Upper lobe of left lung (tissue), 6 donors: ENCODE data around the gene ATP1B2. TPM values are rescaled to one million over a fixed set of nuclear protein-coding genes. Genes with fewer than 3 reads are reported as not detected.

Experiments used
- ATAC-seq, 2 donors: fragments of 200-7000 bp; cut with Tn5 transposase; one replicate each; pipeline ENCODE4 v1.9.1; 2022; ENCODE audit warnings: mild to moderate bottlenecking in 2 of 2, moderate library complexity in 2 of 2; ENCODE audit not compliant: low FRiP score in 2 of 2
- DNase-seq, 2 donors: peaks; one replicate each; pipeline ENCODE4 v3.0.0-alpha.2; 2019 to 2020
- H3K27ac ChIP-seq, 4 donors: fragments of 200-600 bp; sonication (generic); one replicate each; pipeline ENCODE4 v1.5.1; 2016 to 2019
- H3K27me3 ChIP-seq, 4 donors: fragments of 200-600 bp; sonication (generic); one replicate each; pipeline ENCODE4 v1.5.1; 2017 to 2019
- H3K36me3 ChIP-seq, 4 donors: fragments of 200-600 bp; sonication (generic); one replicate each; pipeline ENCODE4 v1.5.1; 2016 to 2019
- H3K4me1 ChIP-seq, 4 donors: fragments of 200-600 bp; sonication (generic); one replicate each; pipeline ENCODE4 v1.5.1; 2018 to 2019
- H3K4me3 ChIP-seq, 4 donors: fragments of 200-600 bp; sonication (generic); one replicate each; pipeline ENCODE4 v1.5.1; 2017 to 2019; ENCODE audit warnings: mild to moderate bottlenecking in 2 of 4, moderate library complexity in 1 of 4
- H3K9me3 ChIP-seq, 4 donors: fragments of 200-600 bp; sonication (generic); one replicate each; pipeline ENCODE4 v1.5.1; 2018 to 2019
- CTCF ChIP-seq, 6 experiments: fragments of 450-650 bp in 4 of 6; fragments of 200-600 bp in 2 of 6; sonication (generic) in 2 of 6; IDR thresholded peaks; one replicate each; pipeline ENCODE4 v1.5.1; 2016 to 2019; ENCODE audit warnings: antibody characterized with exemption in 6 of 6
- EP300 ChIP-seq, 4 donors: sonication (generic); formaldehyde crosslinking; IDR thresholded peaks; one replicate each; pipeline ENCODE4 v1.5.1; 2017; ENCODE audit warnings: antibody characterized with exemption in 4 of 4, control low read depth in 2 of 4
- POLR2A ChIP-seq, 4 donors: fragments of 450-650 bp; IDR thresholded peaks; one replicate each; pipeline ENCODE4 v1.5.1; 2016 to 2017; ENCODE audit warnings: antibody characterized with exemption in 4 of 4, mild to moderate bottlenecking in 2 of 4
- POLR2AphosphoS5 ChIP-seq, 2 donors: sonication (generic); formaldehyde crosslinking; IDR thresholded peaks; one replicate each; pipeline ENCODE4 v1.5.1; 2017; ENCODE audit warnings: antibody characterized with exemption in 2 of 2
- WGBS, 2 donors: methylation state at CpG; one replicate each; pipeline ENCODE4 v1.1.5; 2017 to 2018; 5-methylcytosine and 5-hydroxymethylcytosine counted together
- total RNA-seq, 6 donors: library from RNA; depleted of rRNA in 4 of 6; stranded (reverse); fragments of >200 nt in 4 of 6; gene quantifications; one replicate each; pipeline versions ENCODE4 v1.1.0 to v1.2.1, GENCODE V29; 2016 to 2021
- donor health status: DM: no; HTN: no; CAD: no; lungs with moderate emphysema.
- donor health status: DM: no; HTN: yes; CAD: no; lungs with severe emphysema.

The ATP1B2 gene
- total RNA-seq, 6 donors from 2014 or later, result 0.46 to 2.2 (median 0.97) TPM; not detected in 2

- peaks cover 15 to 62% (median 57%) of the 10 kb centered on the region in 4 donors for H3K36me3 ChIP-seq
- H3K4me3 ChIP-seq, result no peak overlapping the region
- peak in 1 of 2 donors; percentile 72 for DNase-seq
- no peaks in the 10 kb centered on the region for H3K27me3 ChIP-seq
- WGBS, 2 donors, result 88 to 93% methylated on average over 14 of the region's 14 CpGs
- peaks cover 4 to 8% (median 8%) of the 10 kb centered on the region in 4 donors for H3K9me3 ChIP-seq
- no peak overlapping the region for H3K27ac ChIP-seq
- ATAC-seq, result no peak
- peaks cover 0 to 6% (median 0%) of the 10 kb centered on the region in 4 donors for H3K4me1 ChIP-seq
- TF ChIP-seq CTCF (IDR thresholded peaks at IDR 0.05) (no peak), EP300 (IDR thresholded peaks at IDR 0.05) (no peak), POLR2A (IDR thresholded peaks at IDR 0.05) (no peak), POLR2AphosphoS5 (IDR thresholded peaks at IDR 0.05) (no peak)
Observed at GRCh38 chr17:7674934-7675333, 24.2 kb downstream of the ATP1B2 start.

GRCh38 chr17:7676533-7676932 lies 25.8 kb downstream of the ATP1B2 start:
- TF ChIP-seq POLR2A (IDR thresholded peaks at IDR 0.05) (no peak), POLR2AphosphoS5 (IDR thresholded peaks at IDR 0.05) (no peak), EP300 (IDR thresholded peaks at IDR 0.05) (no peak), CTCF (IDR thresholded peaks at IDR 0.05) (no peak)
- no peak for ATAC-seq
- DNase-seq, result no peak
- Histone ChIP-seq H3K36me3 (peaks cover 15 to 47% (median 45%) of the 10 kb centered on the region in 4 donors), H3K4me1 (peaks cover 0 to 6% (median 0%) of the 10 kb centered on the region in 4 donors), H3K4me3 (no peak overlapping the region), H3K9me3 (peaks cover 4 to 8% (median 8%) of the 10 kb centered on the region in 4 donors), H3K27ac (no peak overlapping the region), H3K27me3 (no peaks in the 10 kb centered on the region)
- 91% methylated on average over 5 of the region's 5 CpGs for WGBS, 2 donors

DNA sequence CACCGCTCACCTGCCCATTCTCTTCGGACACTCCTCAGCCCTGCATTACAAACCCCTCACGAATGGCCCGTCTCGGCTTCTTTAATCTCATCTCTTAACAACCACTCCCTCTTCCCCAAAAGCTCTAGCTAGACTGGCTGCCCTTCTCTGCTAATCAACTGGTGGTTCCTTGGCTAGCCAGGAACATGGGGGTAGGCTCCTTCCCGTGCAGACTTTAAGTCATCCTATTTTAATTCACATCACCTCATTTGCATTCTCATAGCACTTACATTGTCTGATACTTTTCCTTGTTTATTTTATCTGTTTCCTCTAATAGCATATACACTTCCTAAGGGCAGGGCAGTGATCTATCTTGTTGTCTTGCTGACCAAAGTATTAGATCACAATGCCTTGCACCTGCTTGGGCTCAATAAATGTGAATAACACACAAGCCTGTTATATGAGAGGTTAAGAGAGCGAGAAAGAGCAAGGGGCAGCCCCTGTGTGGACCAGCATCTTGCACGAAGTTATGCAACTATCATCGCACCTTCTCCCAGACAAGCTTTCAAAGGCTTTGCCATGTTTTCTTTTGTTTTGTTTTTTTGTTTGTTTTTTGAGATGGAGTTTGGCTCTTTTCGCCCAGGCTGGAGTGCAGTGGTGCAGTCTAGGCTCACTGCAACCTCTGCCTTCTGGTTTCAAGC lies 26.8 kb downstream of the ATP1B2 start:
- ATAC-seq (no peak), DNase-seq (no peak)
- TF ChIP-seq CTCF (IDR thresholded peaks at IDR 0.05) (no peak), POLR2A (IDR thresholded peaks at IDR 0.05) (no peak), POLR2AphosphoS5 (IDR thresholded peaks at IDR 0.05) (no peak), EP300 (IDR thresholded peaks at IDR 0.05) (no peak)
- H3K9me3 ChIP-seq, result peaks cover 4 to 8% (median 8%) of the 10 kb centered on the region in 4 donors
- H3K27ac ChIP-seq, result no peak overlapping the region
- no peaks in the 10 kb centered on the region for H3K27me3 ChIP-seq
- WGBS, 2 donors, result 68 to 70% methylated on average over 10 of the region's 10 CpGs
- peaks cover 0 to 6% (median 0%) of the 10 kb centered on the region in 4 donors for H3K4me1 ChIP-seq
- H3K36me3 ChIP-seq, result peaks cover 15 to 37% (median 35%) of the 10 kb centered on the region in 4 donors
- H3K4me3 ChIP-seq, result no peak overlapping the region

GRCh38 chr17:7684851-7685532 lies 34.3 kb downstream of the ATP1B2 start:
- Histone ChIP-seq H3K27ac (peak overlapping the region; percentile 88 to 96 (median 94)), H3K36me3 (no peaks in the 10 kb centered on the region), H3K4me3 (peak overlapping the region in 3 of 4 donors; percentile 63 to 88 (median 72)), H3K27me3 (no peaks in the 10 kb centered on the region), H3K4me1 (peaks cover 16 to 30% (median 22%) of the 10 kb centered on the region in 4 donors), H3K9me3 (no peaks in the 10 kb centered on the region)
- ATAC-seq, result no peak
- WGBS, 2 donors, result 58 to 60% methylated on average over 15 of the region's 15 CpGs
- DNase-seq, result no peak
- no peak for TF ChIP-seq POLR2AphosphoS5 (IDR thresholded peaks at IDR 0.05)
- no peak for TF ChIP-seq EP300 (IDR thresholded peaks at IDR 0.05)
- TF ChIP-seq CTCF (IDR thresholded peaks at IDR 0.05), result no peak
- TF ChIP-seq POLR2A (IDR thresholded peaks at IDR 0.05), result no peak
